ENCODE measurements around the gene DTNA.

DTNA gene

DNA sequence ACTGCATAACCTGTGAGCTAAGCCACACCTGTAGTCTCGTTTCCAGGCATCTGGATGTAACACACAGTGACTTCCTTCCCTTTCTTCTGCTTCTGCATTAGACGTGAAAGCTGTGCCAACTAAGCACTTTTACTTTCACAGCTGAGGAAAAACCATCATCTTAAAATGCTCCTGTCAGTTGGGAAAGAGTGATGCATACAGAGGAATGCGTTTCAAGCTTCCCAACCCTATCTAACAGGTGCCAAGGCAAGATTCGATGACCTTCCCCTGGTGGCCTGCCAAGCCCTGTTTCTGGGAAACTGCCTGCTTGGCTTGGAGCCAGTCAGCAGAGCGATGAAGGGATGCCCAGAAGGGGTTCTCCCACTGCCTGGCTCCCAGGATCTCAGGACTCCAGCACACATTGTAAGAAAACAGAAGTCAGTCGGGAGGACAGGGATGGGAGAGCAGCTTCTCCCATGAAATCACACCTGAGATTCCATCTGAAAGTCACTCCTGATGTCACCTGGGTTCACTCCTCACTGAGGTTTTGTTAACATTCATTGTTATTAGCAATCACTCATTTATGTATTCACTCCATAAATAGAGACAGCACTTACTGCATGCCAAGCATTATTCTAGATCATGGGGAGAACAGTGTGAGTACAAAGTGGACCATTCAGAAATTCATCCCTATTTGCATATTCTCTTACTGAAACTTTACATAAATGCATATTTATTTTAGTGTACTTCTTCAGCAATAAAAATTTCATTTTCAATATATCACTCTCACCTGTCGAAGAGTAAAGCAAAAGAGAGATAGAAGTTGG, 64.1 kb downstream of the DTNA start:
- DNase-seq = peak; percentile 86

GRCh38 chr18:34775461-34775860, 65.4 kb downstream of the DTNA start:
- DNase-seq = no peak

- no peak for DNase-seq
Observed at GRCh38 chr18:34779112-34779511, 69.0 kb downstream of the DTNA start.

- no peak for DNase-seq
Observed at GRCh38 chr18:34780856-34781255, 70.8 kb downstream of the DTNA start.

- DNase-seq = peak; percentile 7
Observed at GRCh38 chr18:34783501-34783900, 73.4 kb downstream of the DTNA start.

GRCh38 chr18:34786162-34786741, 76.2 kb downstream of the DTNA start:
- DNase-seq = no peak

GRCh38 chr18:34787931-34788532, 77.9 kb downstream of the DTNA start:
- DNase-seq = peak; percentile 4

DNA sequence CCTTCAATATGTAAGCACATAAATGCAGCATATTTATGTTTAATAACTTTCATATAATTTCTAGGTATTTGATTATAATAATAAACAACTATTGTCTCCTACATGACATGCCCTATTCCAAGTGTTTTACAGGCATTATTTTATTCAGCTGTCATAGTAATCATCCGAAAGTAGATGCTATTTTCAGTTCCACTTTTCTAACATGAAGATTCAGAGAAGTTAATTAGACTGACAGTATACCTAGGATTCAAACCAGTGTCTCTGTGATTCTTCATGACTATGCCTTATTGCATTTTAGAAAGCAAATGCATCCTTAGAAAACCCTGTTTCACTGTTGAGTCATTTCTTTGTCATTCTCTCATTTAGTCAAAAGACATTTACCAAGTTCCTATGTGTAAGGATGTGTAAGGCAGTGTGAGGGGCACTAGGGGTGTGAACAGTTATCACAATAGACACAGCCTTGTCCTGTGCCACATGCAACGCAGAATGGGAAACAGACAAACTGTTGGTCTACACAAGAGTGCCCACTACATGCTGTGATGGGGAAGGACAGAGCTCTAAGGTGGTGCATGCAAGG, 79.8 kb downstream of the DTNA start:
- no peak for DNase-seq

- no peak for DNase-seq
Observed at GRCh38 chr18:34794348-34794747, 84.2 kb downstream of the DTNA start.

DNA sequence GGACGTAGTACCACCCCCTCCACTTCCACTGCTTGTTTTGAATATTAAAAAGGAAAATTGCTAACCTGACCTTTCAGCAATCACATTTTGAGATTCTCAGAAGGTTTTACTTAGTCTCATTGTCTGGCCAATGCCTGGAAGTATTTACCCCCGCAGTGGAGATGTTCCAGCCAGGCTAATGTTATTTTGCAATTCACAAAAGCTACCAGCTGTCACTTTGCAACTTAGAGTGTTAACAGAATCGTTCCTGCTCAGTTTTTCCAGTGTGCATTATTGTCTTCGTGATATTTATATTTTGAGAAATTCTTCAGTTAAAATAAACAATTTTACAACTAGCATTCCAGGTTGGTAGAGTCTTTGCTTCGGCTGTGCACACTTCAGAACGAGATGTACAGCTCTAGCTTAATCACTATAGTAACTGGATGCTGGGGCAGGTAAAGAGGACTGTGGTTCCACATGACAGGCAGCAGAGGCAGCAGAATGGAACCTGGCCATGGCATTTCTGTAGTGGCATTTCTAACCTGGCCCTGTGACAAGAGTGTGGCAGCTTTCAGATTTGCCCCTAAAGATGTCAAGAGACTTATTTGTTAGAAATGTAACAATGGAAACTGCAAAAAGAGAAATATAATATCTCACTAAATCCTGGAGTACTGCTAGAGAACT, 85.1 kb downstream of the DTNA start:
- DNase-seq = no peak

DNA sequence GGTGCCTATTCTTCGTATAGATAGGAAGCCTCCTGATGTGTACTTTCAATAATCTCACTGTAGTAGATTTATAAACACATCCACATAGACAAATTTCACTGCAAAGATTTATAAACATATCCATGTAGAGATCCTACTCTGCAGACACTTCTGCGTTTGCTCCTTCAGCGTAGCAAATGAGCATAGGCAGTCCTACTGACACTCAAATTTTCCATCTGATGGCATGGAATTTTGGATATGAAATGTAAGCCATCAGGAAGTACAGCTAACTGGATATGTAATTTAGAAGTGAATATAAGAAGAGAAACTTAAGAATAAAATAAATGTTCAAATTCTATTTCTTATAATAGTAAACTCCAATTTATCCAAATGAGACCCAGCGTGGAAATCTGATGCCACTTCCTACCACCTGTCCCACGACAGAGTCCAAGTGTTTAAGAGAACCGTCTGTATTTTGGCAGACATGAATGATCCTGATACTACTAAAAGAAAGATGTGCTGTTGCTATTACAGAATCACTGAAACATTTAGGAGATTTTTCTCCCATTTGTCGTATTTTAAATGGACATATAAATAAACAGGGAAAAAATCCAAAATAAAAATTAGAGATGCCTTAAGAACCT, 86.0 kb downstream of the DTNA start:
- no peak for DNase-seq

DNA sequence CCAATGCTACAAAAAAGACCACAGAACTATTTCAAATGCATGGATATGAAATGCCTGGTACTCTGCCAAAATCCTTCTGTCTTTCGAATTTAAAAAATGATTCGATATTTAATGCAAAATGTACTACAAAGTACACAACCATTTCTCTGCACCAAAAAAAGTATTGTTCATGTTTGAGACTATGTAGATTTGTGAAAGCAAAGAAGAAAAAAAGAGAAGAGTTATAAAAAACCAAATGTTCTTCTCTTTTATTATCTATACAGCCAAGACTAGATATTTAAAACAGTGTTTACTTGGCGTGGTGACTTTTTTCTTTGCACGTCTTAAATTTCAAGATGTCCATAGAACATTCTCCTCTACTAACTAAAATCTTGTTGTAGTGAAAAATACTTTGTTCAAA, 89.2 kb downstream of the DTNA start:
- DNase-seq = no peak

DNA sequence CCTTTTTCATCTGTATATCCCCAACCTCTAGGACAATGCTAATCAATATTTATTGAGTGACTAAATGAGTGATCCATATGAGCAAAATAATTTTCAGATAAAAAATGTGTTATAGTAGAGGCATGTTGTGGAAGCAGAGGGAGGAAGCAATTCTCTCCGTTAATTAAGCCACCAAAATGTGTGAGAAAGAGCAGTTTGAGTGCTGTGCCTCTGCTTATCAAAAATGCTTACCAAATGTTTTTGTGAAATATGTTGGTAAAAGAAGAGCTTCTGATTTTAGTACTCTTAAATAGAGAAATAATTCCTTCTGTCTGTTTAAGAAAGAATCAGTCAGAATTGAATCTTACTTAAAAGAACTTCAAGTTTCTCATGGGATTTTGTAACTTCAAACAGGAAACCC, 90.3 kb downstream of the DTNA start:
- DNase-seq = no peak

DNA sequence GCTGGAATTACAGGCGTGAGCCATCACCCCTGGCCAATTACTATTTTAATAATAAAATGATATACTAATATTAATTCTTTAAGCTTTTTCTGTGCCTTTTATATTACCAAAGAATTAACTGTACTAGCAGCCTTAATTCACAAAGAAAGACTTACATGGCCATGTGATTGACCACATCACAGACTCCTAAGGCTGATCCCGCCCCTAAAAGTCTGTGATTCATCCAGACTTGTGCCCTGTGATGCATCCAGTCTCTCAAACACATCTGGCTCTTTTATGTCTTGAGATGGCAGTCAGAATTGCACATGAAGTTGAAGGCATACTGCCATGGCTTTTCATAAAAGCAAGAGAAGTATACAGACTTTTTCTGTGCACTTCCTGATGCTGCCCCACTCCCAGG, 91.7 kb downstream of the DTNA start:
- no peak for DNase-seq

DNA sequence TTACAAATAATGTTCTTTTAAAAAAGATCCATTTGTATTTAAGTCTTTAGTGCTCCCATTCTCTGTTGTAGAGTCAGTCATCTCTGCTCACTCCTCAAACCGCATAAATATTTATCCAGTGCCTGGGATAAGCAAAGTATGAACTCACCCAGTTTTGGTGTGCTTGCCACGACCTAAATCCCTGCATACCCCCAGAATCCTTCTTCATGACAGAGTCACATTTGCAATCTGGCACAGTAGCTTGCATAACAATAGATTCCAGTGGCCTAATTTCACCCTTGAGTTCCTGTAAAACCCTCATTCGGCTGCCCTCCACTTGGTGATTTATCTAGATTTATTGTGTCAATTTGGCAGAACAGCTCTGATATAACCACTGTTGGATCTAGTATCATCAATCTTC, 92.9 kb downstream of the DTNA start:
- no peak for DNase-seq

DNA sequence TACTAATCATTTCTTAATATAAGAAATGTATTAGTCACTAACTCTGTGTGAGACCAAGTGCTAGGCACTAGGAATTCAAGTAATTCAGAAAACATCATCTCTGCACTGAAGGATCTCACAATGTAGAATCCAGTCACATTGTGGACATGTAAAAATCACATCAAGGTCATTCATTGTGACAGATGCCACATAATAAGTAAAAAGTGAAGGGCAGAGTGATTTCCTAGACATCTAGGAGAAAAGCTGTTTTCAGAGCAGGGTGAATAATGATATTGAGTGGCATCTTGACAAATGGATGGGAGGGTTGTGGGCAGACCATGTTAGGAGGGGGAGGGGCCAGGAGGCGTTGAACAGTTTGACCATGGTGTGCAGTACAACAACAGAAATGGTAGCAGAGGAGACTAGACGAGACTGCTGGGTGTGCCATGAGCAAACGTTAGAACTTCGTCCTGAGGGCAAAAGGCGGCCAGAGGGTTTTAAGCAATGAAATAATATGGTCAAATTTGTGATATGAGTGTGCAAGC, 93.8 kb downstream of the DTNA start:
- DNase-seq = no peak

DNA sequence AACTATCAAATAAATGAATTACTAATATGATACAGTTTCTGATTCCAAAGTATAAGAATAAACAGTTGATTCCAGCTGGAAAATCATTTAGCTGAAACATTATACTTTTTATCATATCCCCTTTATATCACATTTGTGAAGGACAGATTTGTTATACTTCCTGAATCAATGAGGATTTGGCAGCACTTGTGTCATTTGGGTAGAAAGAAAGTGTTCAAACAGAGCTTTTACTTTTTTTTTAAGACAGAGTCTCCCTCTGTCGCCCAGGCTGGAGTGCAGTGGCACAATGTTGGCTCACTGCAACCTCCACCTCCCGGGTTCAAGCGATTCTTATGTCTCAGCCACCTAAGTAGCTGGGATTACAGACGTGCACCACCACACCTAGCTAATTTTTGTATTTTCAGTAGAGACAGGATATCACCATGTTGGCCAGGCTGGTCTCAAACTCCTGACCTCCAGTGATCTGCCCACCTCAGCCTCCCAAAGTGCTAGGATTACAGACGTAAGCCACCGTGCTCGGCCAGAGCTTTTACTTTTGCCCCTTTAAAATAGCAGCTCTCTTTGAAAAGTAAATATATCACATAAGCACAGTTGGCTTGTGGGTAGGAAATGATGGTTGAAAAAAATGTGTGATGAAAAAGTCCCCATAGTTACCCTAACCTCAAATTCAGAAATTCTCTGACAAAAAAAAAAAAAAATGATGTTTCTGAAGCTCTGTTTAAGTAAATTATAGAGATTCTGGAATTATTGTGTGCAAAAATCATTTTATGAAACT, 95.2 kb downstream of the DTNA start:
- DNase-seq = no peak

GRCh38 chr18:34805878-34806351, 95.8 kb downstream of the DTNA start:
- DNase-seq = no peak

DNA sequence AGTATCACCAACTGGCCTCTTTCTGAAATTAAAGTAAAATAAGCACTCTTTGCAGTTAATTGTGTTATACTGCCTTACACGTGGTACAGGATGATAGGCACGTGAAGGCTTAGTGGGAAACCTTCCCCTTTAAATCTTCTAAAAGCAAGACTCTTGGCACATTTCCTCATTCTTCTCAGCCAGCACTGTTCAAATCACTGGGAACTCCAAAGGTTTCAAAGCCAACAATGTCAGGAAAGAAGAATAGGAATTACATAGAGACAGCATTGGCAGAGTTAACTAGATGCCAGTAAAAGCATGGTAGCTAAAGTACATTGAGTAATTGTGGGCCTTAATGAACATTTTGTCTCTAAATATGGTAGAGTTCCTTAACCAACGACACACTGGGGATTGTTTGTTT, 96.4 kb downstream of the DTNA start:
- no peak for DNase-seq

GRCh38 chr18:34807106-34807796, 97.2 kb downstream of the DTNA start:
- no peak for DNase-seq

- no peak for DNase-seq
Observed at GRCh38 chr18:34808389-34808788, 98.3 kb downstream of the DTNA start.
